Activated T-helper 1 cell treated with anti-CD3 and anti-CD28 coated beads, Interleukin-12 subunit alpha, Interleukin-12 subunit beta, Interleukin-2, Interleukin-4 antibody, amounts not matched to agents 30 ng/mL and 10 ng/mL and 1 ng/mL, durations not matched to agents 14 hours and 24 hours and 36 hours (primary cell): ENCODE data around the gene IRX2. TPM values are rescaled to one million over a fixed set of nuclear protein-coding genes. Genes with fewer than 3 reads are reported as not detected.

Source experiments
- DNase-seq: peaks from one replicate; pipeline ENCODE4 v3.0.0; 2021; ENCODE audit warnings: low spot score
- H3K27ac Mint-ChIP-seq: one replicate; pipeline ENCODE4 v1.8.0; 2021; ENCODE audit warnings: mild to moderate bottlenecking, mixed read lengths
- H3K27me3 Mint-ChIP-seq: one replicate; pipeline ENCODE4 v1.8.0; 2022; ENCODE audit warnings: mild to moderate bottlenecking, moderate library complexity, mixed read lengths; ENCODE audit not compliant: insufficient read depth
- H3K36me3 Mint-ChIP-seq: one replicate; pipeline ENCODE4 v1.8.0; 2021; ENCODE audit warnings: low read depth, mixed read lengths
- H3K4me1 Mint-ChIP-seq: one replicate; pipeline ENCODE4 v1.8.0; 2021; ENCODE audit warnings: low read depth, mixed read lengths
- H3K4me3 Mint-ChIP-seq: one replicate; pipeline ENCODE4 v1.8.0; 2021; ENCODE audit warnings: mild to moderate bottlenecking, moderate library complexity, mixed read lengths
- H3K9me3 Mint-ChIP-seq: one replicate; pipeline ENCODE4 v1.8.0; 2021; ENCODE audit warnings: mixed read lengths
- intact Hi-C: fragments of 100-400 bp; cut with micrococcal nuclease; formaldehyde crosslinking; loops from one replicate; pipeline ENCODE4 v1.15.1; 2024
- total RNA-seq: library from RNA; stranded (reverse); gene quantifications from 2 replicates; pipeline ENCODE4 v1.2.3, GENCODE V29; 2022

IRX2 gene
- total RNA-seq, 1 donor from 2014 or later = not detected

DNA sequence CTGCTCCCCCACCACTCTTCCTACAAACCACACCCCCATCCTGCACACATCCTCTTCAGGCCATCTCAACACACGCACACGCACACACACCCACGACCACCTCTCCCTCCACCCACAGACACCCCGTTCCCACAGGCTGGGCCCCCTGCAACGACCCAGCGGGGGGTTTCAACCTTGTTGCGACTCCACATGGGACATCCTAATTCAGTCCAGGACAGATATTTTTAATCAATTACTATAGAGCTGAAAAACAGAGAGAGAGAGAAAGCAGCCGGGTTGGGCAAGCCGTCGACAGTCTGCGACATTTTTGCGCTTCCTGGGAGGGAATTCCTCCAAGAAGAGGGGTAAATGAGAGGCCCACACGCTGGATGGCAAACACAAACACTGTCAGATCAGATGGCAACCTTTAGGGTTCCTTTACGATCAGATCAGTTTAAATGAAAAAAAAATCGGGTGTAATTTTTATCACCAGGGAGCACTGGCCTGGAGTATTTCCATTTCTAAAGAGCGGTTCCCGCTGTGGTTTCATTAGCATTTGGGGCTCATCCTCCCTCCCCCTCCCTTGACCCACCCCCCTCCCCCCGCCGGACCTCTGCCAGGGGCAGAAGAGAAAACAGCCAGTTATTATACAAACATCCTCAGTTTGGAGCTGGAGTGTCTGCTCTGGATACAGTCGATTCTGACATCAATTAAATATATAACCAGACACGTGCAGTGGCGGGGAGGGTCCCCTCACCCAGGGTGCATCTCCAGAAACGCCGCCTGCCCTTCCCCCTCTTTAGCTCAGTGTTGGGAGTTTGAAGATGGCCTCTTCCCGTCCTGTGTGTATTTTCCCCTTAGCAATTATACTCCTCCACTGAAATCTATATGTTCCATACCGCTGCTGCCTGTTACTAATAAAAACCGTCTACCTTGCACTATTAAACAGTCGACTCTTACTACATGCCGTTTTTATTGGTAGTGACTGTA is 2.3 kb upstream of the IRX2 start:
- Mint-ChIP-seq H3K9me3 (no peaks in the 10 kb centered on the region), H3K27me3 (peaks cover 56% of the 10 kb centered on the region), H3K36me3 (peaks cover 3% of the 10 kb centered on the region), H3K4me3 (no peak overlapping the region), H3K27ac (peak overlapping the region; percentile 72), H3K4me1 (no peaks in the 10 kb centered on the region)
- intact Hi-C loops = loop anchor here (5.0 kb wide), 2 partner anchors 839 to 876 kb away; no protein-coding TSS in a partner anchor
- DNase-seq = no peak

DNA sequence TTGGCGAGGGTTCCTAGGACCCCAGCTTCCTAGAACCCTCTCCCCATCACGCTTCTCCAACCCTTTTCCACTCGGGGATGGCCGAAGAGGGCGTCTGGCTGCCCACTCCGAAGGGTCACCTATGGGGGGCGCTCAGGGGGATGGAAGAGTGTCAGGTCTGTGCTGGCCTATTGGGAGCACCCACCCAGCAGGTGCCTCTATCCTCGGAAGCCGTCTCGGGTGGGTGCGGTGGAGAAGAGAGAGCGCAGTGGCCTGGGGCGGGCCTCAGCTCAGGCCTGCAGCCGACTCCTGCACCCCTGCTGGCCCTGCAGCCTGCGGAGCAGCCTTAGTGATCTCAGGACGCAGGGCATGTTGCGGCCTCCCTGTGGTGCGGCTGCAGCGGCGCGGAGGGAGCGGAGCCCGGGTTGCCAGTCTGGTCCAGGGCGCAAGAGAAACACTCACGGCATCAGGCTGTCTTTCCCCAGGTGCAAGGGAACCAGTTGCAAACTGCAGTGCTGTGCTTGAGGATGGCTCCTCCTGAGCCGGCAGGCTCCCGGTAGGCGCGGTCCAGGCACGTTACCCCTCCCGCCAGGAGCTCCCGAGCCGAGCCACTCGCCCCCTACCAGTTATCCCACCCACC is 1.5 kb upstream of the IRX2 start:
- Mint-ChIP-seq H3K36me3 (peaks cover 3% of the 10 kb centered on the region), H3K27me3 (peaks cover 54% of the 10 kb centered on the region), H3K4me3 (no peak overlapping the region), H3K4me1 (no peaks in the 10 kb centered on the region), H3K27ac (no peak overlapping the region), H3K9me3 (no peaks in the 10 kb centered on the region)
- DNase-seq = no peak
- intact Hi-C loops = loop anchor here (5.0 kb wide), 2 partner anchors 839 to 876 kb away; no protein-coding TSS in a partner anchor

DNA sequence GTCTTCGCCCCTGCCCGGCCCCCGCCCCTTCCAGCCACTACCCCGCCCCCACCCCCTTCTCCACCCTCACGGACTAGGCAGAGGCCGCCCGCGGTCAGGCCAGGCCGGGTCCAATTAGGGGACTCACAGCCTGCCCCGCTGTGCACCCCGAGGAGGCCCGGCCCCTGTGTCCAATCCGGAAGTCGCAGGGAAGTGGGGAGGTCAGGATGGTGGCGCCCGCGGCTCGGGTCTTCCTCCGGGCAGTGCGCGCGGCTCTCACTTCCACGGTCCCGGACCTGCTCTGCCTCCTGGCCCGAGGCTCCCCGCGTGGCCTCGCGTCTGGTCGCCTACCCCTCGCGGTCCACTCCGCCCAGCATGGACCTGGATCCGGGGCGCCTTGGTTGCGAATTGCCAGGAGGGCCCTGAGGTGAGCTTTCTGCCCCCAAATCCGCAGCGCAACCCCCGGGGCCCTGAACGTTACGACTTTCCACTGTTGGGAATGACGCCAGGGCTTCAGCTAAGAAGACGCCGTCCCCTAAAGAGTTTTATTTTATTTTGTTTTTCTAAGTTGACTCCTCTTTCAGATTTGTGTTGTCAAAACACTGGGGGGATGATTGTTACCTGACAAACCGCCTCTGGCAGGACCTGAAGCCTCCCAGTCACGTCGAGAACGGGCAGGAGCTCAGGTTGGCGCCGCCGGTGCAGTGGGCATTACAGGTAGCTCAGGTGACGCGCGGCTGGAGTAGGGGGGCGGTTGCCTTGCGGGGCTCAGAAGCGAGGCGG is 763 bp upstream of the IRX2 start:
- no peaks in the 10 kb centered on the region for H3K9me3 Mint-ChIP-seq
- intact Hi-C loops = loop anchor here (5.0 kb wide), 2 partner anchors 840 to 875 kb away; no protein-coding TSS in a partner anchor
- peaks cover 53% of the 10 kb centered on the region for H3K27me3 Mint-ChIP-seq
- peaks cover 3% of the 10 kb centered on the region for H3K36me3 Mint-ChIP-seq
- no peak for DNase-seq
- peak overlapping the region; percentile 74 for H3K27ac Mint-ChIP-seq
- no peaks in the 10 kb centered on the region for H3K4me1 Mint-ChIP-seq
- no peak overlapping the region for H3K4me3 Mint-ChIP-seq

DNA sequence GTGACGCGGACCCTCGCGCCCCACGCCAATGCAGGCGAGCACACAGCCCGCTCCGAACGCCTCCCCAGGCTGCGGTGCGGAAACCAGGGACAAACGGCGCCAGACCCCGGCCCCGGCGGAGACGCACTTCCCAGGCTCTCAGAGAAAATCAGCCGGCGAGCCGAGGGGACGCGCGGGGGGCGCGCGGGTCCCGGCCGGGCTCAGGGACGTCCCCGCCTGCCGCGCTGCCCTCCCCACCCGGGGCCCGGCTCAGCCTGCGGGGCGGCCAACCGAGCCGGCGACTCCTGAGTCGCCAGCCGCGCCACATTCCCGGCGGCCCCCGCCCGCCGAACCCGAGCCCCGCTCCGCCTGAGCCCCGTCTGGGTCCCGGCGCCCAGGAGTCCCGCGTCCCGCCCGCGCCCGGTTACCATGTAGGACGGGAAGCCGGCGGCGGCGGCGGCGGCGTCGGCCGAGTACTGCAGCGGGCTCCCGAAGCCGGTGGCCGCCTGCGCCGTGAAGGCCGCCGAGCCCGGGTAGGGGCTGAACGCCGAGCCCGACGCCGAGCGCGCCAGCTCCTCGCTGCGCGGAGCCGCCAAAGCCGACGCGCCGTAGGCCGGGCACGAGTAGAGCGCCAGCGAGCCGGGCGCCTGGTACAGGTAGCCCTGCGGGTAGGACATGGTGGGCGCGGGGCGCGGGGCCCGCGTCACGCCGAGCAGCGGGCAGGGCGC is 566 bp downstream of the IRX2 start:
- Mint-ChIP-seq H3K9me3 (no peaks in the 10 kb centered on the region), H3K27ac (no peak overlapping the region), H3K4me3 (no peak overlapping the region), H3K27me3 (peaks cover 54% of the 10 kb centered on the region), H3K36me3 (no peaks in the 10 kb centered on the region), H3K4me1 (no peaks in the 10 kb centered on the region)
- intact Hi-C loops = loop anchor here (5.0 kb wide), 2 partner anchors 841 to 874 kb away; no protein-coding TSS in a partner anchor
- no peak for DNase-seq

DNA sequence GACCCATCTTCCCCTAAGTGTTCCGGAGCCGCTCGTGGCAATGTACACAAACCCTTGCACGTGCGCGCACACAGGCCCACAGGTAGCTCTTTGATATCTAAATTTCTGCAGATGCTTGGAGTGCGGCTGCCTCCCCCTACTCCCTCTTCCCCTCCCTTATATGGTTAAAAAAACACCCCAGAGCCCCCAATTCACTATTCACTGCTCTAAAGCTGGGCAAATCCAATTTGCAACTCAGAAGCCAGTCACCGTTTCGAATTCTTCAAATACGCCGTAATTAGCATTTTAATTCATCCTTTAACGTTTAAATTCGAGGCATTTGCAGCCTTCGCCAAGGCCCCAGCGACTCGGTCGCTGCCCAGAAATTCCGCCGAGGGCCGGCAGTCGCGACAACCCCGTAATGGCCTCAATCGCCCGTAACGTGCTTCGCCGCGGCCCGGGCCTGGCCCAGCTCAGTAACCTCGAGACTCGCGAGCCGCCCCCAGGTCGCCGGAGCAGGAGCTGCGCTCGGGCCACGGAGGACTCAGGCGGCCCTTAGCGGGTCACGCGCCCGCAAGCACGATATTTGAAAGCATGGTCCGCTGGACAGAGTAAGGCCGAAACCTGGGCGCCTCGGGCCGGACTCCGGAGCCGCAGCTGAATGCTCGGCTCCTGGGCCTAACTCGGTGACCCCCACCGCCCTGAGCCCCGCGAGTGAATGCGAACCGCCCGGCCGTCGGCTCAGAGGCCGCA is 1.3 kb downstream of the IRX2 start:
- Mint-ChIP-seq H3K4me3 (no peak overlapping the region), H3K27ac (peak overlapping the region; percentile 67)

DNA sequence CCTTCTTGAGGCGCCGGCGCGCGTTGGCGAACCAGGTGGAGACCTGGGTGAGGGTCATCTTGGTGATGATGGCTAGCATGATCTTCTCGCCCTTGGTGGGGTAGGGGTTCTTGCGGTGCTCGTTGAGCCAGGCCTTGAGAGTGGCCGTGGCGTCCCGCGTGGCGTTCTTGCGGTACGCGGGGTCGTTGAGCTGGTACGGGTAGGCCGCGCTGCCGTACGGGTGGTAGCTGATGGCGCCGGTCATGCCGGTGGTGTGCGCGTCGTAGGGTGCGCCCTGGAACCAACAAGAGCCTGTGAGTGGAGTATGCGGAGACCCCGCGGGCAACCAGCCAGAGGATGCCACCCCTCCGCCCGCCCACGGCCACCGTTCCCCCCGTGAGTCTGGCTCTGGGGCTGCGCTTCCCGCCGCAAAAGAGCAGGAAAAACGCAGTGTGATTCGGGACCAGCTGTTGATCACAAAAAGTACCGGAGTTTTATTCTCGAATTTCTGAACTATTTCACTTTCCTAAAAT is 1.9 kb downstream of the IRX2 start:
- H3K4me3 Mint-ChIP-seq = no peak overlapping the region
- no peaks in the 10 kb centered on the region for H3K36me3 Mint-ChIP-seq
- H3K4me1 Mint-ChIP-seq = no peaks in the 10 kb centered on the region
- intact Hi-C loops = loop anchor here (5.0 kb wide), 2 partner anchors 843 to 872 kb away; no protein-coding TSS in a partner anchor
- DNase-seq = no peak
- peaks cover 58% of the 10 kb centered on the region for H3K27me3 Mint-ChIP-seq
- peak overlapping the region; percentile 67 for H3K27ac Mint-ChIP-seq
- no peaks in the 10 kb centered on the region for H3K9me3 Mint-ChIP-seq

More for the DNA sequence above, 1.3 kb downstream of the IRX2 start:
- H3K4me1 Mint-ChIP-seq = no peaks in the 10 kb centered on the region
- H3K9me3 Mint-ChIP-seq = no peaks in the 10 kb centered on the region
- H3K27me3 Mint-ChIP-seq = peaks cover 55% of the 10 kb centered on the region
- no peak for DNase-seq
- intact Hi-C loops = loop anchor here (5.0 kb wide), 2 partner anchors 842 to 873 kb away; no protein-coding TSS in a partner anchor
- no peaks in the 10 kb centered on the region for H3K36me3 Mint-ChIP-seq

DNA sequence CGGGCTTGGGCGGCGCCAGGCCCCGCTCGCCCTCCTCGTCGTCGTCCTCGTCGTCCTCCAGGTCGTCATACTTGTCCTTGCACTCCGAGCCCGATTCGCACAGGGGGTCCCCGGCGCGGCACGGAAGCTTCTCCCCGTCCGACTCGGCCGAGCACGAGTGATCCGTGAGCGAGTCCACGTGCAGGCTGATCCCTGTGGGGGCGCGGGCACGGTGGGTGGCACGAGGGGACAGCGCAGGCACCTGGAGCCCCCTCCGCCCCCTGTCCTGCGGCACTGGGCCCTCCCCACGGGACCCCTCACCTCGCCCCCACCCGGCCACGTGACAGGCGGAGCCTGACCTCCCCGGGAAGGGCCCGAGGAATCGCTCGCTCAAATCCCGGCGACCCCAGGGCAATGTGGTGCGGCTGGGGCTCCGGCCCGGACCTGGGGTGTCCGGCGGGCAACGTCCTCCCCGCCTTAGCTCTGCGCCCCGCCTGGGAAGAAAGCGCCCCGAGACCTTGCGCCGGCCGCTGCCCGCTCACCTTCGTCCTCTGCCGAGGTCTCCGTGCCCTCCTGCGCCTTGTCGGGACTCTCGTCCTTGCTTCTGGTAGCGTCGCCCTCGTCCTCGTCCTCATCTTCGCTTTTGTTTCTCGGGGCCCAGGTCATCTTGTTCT is 2.5 kb downstream of the IRX2 start:
- peaks cover 57% of the 10 kb centered on the region for H3K27me3 Mint-ChIP-seq
- intact Hi-C loops = no loop called here
- H3K4me1 Mint-ChIP-seq = no peaks in the 10 kb centered on the region
- H3K9me3 Mint-ChIP-seq = no peaks in the 10 kb centered on the region
- H3K27ac Mint-ChIP-seq = peak overlapping the region; percentile 61
- H3K36me3 Mint-ChIP-seq = no peaks in the 10 kb centered on the region
- DNase-seq = no peak
- no peak overlapping the region for H3K4me3 Mint-ChIP-seq

DNA sequence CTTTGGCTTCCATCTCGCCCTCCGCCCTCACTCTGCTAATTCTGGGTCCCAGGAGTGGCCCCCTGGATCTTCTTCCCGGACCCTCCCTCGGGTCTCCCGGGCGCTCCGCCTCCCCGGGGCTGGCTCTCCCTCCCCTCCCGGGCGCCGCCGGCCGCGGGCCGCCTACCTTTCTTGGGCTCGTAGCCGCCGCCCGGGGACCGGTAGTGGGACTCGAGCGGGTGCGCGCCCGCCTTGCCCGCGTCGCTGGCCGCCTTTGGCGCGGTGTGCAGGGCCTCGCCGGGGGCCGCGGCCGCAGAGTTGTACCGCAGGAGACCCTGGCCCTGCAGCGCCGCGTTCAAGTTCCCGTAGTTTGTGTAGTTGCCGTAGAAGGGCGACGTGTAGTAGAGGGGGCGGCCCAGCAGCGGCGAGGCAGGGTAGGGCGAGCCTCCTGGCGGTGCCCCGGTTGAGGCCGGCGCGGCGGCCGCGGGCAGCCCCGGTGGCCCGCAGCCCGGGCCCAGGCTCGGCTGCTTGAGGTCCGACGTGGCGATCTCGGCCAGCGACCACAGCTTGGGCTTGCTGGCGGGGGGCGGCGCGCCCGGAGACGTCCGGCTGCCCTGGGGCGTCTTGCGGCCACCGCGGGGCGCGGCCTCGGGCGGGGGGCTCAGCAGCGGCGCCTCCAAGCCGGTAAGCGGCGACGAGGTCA is 3.2 kb downstream of the IRX2 start:
- H3K4me1 Mint-ChIP-seq = no peaks in the 10 kb centered on the region
- no peak overlapping the region for H3K4me3 Mint-ChIP-seq
- H3K27me3 Mint-ChIP-seq = peaks cover 58% of the 10 kb centered on the region
- H3K27ac Mint-ChIP-seq = no peak overlapping the region
- H3K9me3 Mint-ChIP-seq = no peaks in the 10 kb centered on the region
- H3K36me3 Mint-ChIP-seq = no peaks in the 10 kb centered on the region
- intact Hi-C loops = no loop called here
- DNase-seq = no peak

DNA sequence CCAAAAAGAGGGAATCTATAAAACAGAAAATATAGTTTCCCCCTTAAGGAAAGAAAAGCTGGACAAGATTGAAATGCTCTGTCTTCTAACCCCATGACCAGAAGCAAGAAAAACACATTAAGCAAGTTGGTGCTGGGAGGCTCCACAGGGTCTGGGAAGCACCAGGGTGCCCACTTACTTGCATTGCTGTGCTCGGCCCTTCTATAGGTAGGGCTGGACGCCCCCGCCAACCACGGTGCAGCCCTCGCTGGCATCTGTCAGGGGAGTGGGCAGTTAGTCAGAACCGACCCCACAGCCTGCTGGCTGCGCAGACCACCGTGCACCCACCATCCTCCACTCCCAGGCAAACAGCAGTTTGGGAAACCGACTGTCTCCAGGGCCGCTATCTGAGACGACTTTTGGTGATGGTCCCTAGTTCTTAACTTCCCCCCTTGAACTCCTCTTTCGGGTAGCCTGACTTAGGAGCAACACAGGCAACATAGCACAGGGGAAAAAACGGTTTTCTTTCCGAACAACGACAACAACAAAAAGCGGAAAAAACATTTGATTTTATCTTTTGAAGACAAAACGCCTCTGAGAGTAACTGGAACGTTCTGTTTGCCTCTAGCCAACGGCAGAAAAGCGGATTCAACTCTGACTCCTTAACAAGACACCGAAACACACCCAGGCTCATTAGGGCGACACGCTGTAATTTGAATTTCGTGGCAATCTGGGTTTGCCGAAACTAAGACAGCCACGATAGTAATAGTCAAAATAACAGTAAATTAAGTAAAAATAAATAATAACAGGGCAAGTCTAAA is 3.9 kb downstream of the IRX2 start:
- no peak overlapping the region for H3K4me3 Mint-ChIP-seq
- peaks cover 54% of the 10 kb centered on the region for H3K27me3 Mint-ChIP-seq
- H3K4me1 Mint-ChIP-seq = no peaks in the 10 kb centered on the region
- no peaks in the 10 kb centered on the region for H3K36me3 Mint-ChIP-seq
- H3K9me3 Mint-ChIP-seq = no peaks in the 10 kb centered on the region
- no peak for DNase-seq
- H3K27ac Mint-ChIP-seq = peak overlapping the region; percentile 12
- intact Hi-C loops = no loop called here

DNA sequence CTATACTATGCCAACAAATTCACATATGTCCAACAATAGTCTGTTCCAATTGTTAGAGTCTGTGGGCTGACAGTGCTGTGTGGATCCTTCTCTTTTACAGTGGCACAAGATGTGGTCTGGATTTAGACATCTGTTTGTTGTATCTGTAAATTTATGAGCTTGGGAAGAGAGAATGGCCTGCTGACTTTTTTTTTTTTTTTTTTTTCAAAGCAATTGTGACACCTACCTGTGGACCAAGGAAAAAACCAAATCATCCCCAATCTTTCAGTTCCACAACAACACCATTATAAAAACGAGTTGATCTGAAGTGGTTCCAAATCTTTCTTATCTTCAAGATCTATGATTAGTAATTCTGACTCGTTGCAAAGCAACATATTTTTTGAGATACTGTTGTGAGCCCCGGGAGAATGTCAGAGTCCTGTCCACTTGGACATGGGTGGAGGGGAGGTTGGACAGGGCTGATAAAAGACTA is 4.9 kb downstream of the IRX2 start:
- no peak overlapping the region for H3K27ac Mint-ChIP-seq
- no peaks in the 10 kb centered on the region for H3K9me3 Mint-ChIP-seq
- no peaks in the 10 kb centered on the region for H3K36me3 Mint-ChIP-seq
- DNase-seq = no peak
- H3K4me1 Mint-ChIP-seq = no peaks in the 10 kb centered on the region
- intact Hi-C loops = no loop called here
- peaks cover 58% of the 10 kb centered on the region for H3K27me3 Mint-ChIP-seq
- H3K4me3 Mint-ChIP-seq = no peak overlapping the region
